HCT116 (cell line): Measurements from ENCODE around the gene IL1RAPL1.

Experiments used
- CEBPB ChIP-seq: IDR thresholded peaks from 2 replicates; pipeline ENCODE4 v1.6.1; 2012; ENCODE audit warnings: low read depth
- EZH2 ChIP-seq: fragments of 200-600 bp; sonication (generic); IDR thresholded peaks from 2 replicates; pipeline ENCODE4 v1.6.1; 2017; ENCODE audit warnings: antibody characterized with exemption, mixed run types
- EZH2phosphoT487 ChIP-seq: fragments of 200-600 bp; IDR thresholded peaks from 2 replicates; pipeline ENCODE4 v1.6.1; 2018; ENCODE audit warnings: antibody characterized with exemption, borderline replicate concordance
- POLR2A ChIP-seq: IDR thresholded peaks from 2 replicates; pipeline ENCODE4 v1.7.0; 2011; ENCODE audit warnings: borderline replicate concordance; ENCODE audit not compliant: insufficient read depth, insufficient read length; ENCODE audit errors: extremely low read depth
- POLR2AphosphoS5 ChIP-seq: IDR thresholded peaks from 2 replicates; pipeline ENCODE4 v1.6.1; 2011; ENCODE audit warnings: mild to moderate bottlenecking, low read depth, low read length, moderate library complexity
- YY1 ChIP-seq: IDR thresholded peaks from 2 replicates; pipeline ENCODE4 v1.6.1; 2011; ENCODE audit warnings: low read length, low read depth, moderate library complexity, mild to moderate bottlenecking; ENCODE audit not compliant: insufficient replicate concordance; ENCODE audit errors: extremely low read depth
- TF ChIP-seq, protein P1 (sequence below), 3 experiments: fragments of 200-600 bp in 1 of 3; sonication (generic) in 1 of 3; IDR thresholded peaks in 2 of 3; conservative IDR thresholded peaks in 1 of 3; 2 replicates each; pipeline ENCODE4 v1.5.1; 2012 to 2017; ENCODE audit warnings: low read depth in 2 of 3, low read length in 2 of 3, antibody characterized with exemption in 1 of 3, borderline replicate concordance in 1 of 3, control low read depth in 1 of 3, mild to moderate bottlenecking in 1 of 3, mixed read lengths in 1 of 3, mixed run types in 1 of 3, moderate library complexity in 1 of 3; ENCODE audit not compliant: insufficient read depth in 1 of 3

DNA sequence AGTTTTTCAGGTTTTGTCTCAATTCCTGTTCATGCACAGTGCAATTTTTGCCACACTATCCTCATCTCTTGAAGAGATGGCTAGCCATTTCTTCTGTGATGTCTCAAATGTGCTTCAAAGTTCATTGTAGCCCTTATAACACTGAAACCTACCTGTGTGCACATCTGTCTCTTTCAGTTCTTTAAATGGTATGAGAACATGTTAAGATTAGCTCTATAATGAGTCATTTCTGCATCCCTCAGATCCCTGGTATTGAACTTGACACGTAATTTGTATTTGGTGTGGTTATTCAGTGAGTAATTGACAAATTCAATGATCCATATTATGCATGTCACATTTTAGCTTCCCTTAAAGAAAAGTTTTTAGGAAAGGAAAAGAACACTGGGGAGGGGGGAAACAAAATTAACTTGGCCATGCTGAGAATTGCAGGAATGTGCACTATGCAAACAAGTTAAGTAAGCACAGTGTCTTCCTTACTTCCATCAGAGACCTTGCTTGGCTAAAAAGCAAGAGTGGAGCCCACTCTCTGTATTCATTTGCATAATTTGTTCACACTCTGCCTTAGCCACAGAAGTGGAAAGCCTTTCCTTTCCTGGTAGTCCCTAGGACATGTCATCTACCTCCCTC lies 968.3 kb downstream of the IL1RAPL1 start:
- TF ChIP-seq EZH2 (no peak), POLR2A (no peak), YY1 (no peak), CEBPB (no peak), POLR2AphosphoS5 (no peak), EZH2phosphoT487 (no peak)
- TF ChIP-seq, protein P1, sequence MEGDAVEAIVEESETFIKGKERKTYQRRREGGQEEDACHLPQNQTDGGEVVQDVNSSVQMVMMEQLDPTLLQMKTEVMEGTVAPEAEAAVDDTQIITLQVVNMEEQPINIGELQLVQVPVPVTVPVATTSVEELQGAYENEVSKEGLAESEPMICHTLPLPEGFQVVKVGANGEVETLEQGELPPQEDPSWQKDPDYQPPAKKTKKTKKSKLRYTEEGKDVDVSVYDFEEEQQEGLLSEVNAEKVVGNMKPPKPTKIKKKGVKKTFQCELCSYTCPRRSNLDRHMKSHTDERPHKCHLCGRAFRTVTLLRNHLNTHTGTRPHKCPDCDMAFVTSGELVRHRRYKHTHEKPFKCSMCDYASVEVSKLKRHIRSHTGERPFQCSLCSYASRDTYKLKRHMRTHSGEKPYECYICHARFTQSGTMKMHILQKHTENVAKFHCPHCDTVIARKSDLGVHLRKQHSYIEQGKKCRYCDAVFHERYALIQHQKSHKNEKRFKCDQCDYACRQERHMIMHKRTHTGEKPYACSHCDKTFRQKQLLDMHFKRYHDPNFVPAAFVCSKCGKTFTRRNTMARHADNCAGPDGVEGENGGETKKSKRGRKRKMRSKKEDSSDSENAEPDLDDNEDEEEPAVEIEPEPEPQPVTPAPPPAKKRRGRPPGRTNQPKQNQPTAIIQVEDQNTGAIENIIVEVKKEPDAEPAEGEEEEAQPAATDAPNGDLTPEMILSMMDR (IDR thresholded peaks at IDR 0.05 in 2 of 3, conservative IDR thresholded peaks at IDR 0.05 in 1 of 3; ENCODE audit: borderline replicate concordance in 1 of 3, insufficient read depth in 1 of 3, low read depth in 2 of 3, low read length in 2 of 3) = no peak
